NCI-H1092 (cell line): ENCODE data around the gene LLCFC1.

Experiments used
- DNase-seq: peaks from one replicate; lab custom pipeline; 2025; lab: John Stamatoyannopoulos, UW

LLCFC1 gene

GRCh38 chr7:142910481-142910880 lies 28.8 kb upstream of the LLCFC1 start:
- no peak for DNase-seq

- no peak for DNase-seq
Measured at GRCh38 chr7:142913051-142913450, 26.2 kb upstream of the LLCFC1 start.

GRCh38 chr7:142913566-142913965 lies 25.7 kb upstream of the LLCFC1 start:
- no peak for DNase-seq

- DNase-seq, result no peak
Measured at GRCh38 chr7:142914121-142914520, 25.2 kb upstream of the LLCFC1 start.

- DNase-seq, result no peak
Measured at GRCh38 chr7:142915315-142915714, 24.0 kb upstream of the LLCFC1 start.

- DNase-seq, result no peak
Measured at GRCh38 chr7:142916508-142916907, 22.8 kb upstream of the LLCFC1 start.

GRCh38 chr7:142917447-142917846 lies 21.8 kb upstream of the LLCFC1 start:
- no peak for DNase-seq

GRCh38 chr7:142918901-142919300 lies 20.4 kb upstream of the LLCFC1 start:
- DNase-seq, result no peak

- DNase-seq, result no peak
Measured at GRCh38 chr7:142919656-142920055, 19.6 kb upstream of the LLCFC1 start.

GRCh38 chr7:142923391-142923790 lies 15.9 kb upstream of the LLCFC1 start:
- DNase-seq, result no peak

GRCh38 chr7:142925413-142925812 lies 13.9 kb upstream of the LLCFC1 start:
- no peak for DNase-seq

- no peak for DNase-seq
Measured at GRCh38 chr7:142927085-142927745, 12.1 kb upstream of the LLCFC1 start.

- DNase-seq, result no peak
Measured at GRCh38 chr7:142927949-142928348, 11.3 kb upstream of the LLCFC1 start.

GRCh38 chr7:142930126-142930730 lies 9.1 kb upstream of the LLCFC1 start:
- no peak for DNase-seq

- no peak for DNase-seq
Measured at GRCh38 chr7:142932386-142933091, 6.7 kb upstream of the LLCFC1 start.

- DNase-seq, result no peak
Measured at GRCh38 chr7:142933092-142933475, 6.2 kb upstream of the LLCFC1 start.

GRCh38 chr7:142933624-142934023 lies 5.7 kb upstream of the LLCFC1 start, which contains the start of gene TRPV5:
Gene TRPV5 (minus strand): TSS chr7:142933746. CDS start chr7:142933459, 287 bp downstream.
- no peak for DNase-seq

- no peak for DNase-seq
Measured at GRCh38 chr7:142934056-142934455, 5.2 kb upstream of the LLCFC1 start.

- DNase-seq, result no peak
Measured at GRCh38 chr7:142935941-142936565, 3.2 kb upstream of the LLCFC1 start.

GRCh38 chr7:142938611-142939010 lies 673 bp upstream of the LLCFC1 start:
- no peak for DNase-seq

GRCh38 chr7:142940966-142941535 lies 1.8 kb downstream of the LLCFC1 start:
- no peak for DNase-seq

GRCh38 chr7:142941541-142941940 lies 2.3 kb downstream of the LLCFC1 start:
- DNase-seq, result no peak
